Measurements from ENCODE around the gene ABTB1. TPM values are rescaled to one million over a fixed set of nuclear protein-coding genes. Genes with fewer than 3 reads are reported as not detected.

The ABTB1 gene
- polyA plus RNA-seq, 3 donors = 20.0 to 28.2 (median 21.8) TPM

- no peak for DNase-seq
These were observed 13.2 kb downstream of the ABTB1 start for GRCh38 chr3:127685708-127686511.

DNA sequence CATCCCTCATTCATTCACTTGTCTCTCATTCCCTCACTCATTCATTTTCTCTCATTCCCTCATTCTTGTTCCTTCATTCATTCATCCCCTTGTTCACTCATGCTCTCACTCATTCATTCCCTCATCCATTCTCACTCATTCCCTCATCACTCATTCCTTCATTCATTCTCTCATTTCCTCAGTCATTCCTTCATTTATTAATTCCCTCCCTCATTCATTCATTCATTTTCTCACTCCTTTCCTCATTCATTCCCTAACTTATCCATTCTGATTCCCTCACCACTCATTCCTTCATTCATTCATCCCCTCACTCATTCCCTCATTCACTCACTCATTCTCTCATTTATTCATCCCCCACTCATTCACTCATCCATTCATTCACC, 13.8 kb downstream of the ABTB1 start:
- no peak for DNase-seq

DNA sequence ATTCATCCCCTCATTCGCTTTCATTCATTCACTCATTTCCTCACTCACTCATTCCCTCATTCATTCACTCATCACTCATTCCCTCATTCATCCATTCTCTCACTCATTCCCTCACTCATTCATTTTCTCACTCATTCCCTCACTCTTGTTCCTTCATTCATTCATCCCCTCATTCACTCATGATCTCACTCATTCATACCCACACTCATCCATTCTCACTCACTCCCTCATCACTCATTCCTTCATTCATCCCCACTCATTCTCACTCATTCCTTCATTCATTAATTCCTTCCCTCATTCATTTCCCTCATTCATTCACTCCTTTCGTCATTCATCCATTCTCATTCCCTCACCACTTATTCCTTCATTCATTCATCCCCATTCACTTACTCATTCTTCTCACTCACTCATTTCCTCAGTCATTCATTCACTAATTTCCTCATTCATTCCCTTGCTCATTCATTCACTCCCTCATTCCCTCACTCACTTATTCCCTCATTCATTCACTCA, 14.5 kb downstream of the ABTB1 start:
- no peak for DNase-seq

GRCh38 chr3:127688022-127688415, 15.3 kb downstream of the ABTB1 start:
- no peak for DNase-seq

DNA sequence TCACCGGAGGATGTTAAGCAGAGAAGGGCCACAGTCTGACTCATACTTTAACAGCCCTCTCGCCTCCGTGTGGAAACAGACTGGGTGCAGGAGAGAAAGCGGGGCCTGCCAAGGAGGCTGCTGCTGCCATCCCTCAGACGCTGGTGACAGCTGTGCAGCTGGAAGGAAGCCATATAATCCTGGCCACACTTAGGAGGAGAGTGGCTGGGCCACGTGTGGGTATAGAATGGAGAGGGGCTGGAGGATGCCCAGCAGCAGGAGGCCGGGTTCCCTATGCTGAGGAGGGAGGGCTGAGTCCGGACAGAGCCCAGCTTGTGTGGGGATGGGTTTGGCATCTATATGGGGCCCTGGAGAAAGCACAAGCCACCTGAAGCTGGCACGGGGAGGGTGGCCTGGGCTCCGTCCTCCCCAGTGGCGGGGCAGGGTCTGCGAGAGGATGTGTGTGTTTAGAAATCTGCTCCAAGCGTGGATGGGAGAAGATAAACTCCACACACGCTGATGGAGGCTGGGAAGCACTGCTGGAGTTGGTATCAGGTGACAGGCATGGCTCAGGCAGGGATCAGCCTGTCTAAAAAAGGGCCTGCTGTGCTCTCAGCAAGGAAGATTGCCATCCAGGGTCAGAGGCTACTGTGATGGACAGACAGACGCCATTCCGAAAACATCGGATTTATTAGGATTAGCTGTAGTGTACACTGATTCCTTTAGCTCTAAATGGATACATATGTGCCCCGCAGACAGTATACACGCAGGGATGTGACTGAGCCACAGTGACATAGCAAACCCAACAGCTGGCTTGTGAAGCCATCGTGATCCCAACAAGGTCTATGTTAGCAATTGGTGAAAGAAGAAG, 15.9 kb downstream of the ABTB1 start:
- DNase-seq = no peak

GRCh38 chr3:127689266-127689860, 16.6 kb downstream of the ABTB1 start:
- no peak for DNase-seq

DNA sequence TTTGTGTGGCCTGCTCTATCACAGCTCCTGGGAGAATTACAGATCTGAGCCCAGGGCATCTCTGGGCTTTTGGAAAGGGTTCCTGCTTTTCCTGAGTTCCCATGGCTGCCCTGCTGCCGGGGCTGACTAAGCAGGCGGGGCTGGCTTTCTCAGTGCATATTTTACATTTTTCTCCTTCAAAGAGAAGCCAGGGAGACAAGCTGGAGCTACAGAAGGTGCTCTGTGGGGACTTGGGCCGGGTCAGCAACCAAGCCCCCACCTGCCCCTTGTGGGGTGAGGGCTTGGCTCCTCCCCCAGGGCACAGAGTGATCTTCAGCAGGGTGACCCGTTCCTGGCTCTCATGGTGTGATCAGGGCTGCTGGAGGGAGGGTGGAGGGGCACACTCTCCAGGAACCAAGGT, 17.4 kb downstream of the ABTB1 start:
- no peak for DNase-seq

DNA sequence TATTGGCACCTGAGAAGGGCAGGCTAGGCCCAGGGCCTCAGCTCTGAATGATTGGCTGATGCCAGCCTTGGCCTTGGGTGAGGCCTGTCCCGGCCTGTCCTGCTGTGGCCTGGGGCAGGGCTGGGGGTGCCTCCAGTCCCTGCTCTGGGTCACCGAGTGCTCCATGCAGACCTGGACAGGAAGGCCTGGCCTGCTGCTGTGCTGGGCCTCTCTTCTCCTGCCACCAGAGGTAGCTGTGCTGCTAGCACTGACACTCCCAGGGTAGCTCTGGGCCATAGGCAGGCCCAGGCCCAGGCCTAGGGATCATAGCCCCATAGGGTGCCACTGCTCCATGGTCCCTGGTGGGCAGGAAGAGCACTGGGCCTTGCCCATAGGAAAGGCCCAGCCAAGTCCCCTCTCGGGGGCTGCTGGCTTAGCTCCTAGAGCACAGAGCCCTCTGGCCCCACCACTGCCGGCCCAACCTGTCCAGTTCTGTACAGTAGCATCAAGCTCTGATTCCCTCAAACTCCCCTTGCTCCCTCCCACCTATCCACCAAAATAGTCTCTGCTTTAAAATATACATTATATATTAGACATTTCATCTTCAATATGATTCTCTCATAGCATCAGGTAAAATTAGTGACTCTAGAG, 18.2 kb downstream of the ABTB1 start:
- DNase-seq = no peak

DNA sequence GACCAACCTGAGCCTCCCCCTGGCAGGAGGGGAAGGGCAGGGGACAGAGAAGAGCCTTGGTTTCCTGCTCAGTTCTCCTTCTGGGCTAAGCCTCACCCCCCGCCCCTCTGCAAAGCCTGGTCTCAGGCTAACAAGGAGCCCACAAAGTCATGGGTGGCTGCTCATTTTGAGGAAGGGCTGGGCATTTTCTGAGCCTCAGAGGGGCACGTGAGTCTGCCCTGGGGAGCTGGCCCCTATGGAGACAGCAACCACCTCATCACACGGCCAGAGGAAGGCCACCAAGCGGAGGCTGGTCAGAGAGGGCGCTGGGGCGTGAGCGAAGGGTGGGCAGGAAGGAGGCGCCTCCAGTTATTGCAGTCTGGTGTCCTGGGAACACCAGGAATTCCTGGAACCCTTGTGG, 18.7 kb downstream of the ABTB1 start:
- DNase-seq = no peak

DNA sequence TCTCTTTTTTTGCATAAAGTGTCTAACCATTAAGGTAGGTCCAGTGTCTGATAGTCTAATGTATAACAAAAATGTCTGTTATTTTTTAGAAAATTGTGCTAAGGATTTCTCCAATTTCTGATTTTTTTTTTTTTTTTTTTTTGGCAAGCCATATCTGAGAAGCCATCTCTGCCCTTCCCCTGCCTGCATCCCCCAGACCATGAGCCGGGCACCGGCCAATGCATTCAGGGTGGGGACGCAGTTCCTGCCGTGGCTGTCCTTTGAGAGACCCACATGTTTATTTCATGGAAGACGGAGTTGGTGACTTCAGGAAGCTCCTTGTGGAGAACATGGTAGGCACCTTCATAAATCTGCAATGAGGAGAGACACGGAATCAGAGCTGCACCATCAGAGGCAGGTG, 19.2 kb downstream of the ABTB1 start:
- DNase-seq = no peak

- no peak for DNase-seq
These were observed 20.0 kb downstream of the ABTB1 start for GRCh38 chr3:127692501-127693335.

DNA sequence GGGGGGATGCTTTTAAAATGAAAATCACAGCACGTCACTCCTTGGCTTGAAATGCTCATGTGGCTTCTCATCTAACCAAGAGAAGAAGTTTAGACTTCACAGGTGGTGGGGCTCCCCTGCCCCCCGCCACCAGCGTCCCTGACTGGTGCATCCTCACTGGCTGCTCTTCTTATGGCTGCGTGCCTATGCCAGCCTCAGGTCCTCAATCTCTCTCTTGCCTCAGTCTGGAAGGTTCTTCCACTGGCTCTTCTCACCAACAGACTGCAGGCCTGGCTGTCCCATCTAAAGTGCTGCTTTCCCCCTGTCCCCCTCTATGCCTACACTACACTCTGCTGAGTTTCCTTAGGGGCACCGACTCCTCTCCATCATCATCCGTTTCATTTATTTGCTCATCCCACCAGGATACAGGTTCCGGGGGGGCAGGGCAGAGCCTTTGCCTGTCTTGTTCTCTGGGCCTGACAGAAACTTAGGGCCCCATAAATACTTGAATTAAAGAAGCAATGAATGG, 20.6 kb downstream of the ABTB1 start:
- no peak for DNase-seq

DNA sequence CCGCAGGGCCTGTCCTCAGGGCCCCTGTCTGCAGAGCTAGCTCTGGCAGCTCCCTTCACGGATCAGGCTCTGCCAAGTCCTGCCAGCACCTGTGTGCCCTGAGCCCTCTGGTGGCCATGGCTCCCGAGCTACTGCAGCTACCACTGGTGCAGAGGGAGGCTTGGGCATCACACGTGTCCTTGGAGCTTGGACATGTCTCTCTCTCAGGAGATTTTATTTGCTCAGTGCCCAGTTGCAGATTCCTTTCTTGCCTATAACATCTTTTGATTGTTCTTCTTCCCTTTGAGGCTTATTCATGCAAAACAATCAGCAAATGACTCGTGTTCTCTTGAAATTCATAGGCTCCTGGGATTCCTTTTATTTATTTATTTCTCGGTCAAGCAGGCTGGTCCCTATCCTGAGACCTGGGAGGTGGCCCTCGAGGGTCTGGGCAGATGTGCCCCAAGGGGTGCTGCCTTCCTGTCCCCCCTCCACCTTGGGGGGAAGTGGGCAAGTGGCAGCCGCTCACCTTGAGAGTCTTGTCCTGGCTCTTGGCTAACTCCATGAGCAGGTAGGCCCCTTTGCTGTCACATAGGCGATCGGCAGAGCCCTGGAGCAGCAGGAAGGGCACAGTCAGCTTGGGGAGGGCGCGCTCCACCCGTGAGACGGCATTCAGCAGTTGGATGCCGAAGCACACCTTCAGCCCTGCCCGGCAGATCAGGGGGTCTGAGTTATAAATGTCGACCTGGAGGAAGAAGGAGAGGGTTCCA, 21.9 kb downstream of the ABTB1 start:
- no peak for DNase-seq

- peak; percentile 65 for DNase-seq
These were observed 24.9 kb downstream of the ABTB1 start for GRCh38 chr3:127697551-127698240.

GRCh38 chr3:127698286-127698685, 25.5 kb downstream of the ABTB1 start:
- no peak for DNase-seq

DNA sequence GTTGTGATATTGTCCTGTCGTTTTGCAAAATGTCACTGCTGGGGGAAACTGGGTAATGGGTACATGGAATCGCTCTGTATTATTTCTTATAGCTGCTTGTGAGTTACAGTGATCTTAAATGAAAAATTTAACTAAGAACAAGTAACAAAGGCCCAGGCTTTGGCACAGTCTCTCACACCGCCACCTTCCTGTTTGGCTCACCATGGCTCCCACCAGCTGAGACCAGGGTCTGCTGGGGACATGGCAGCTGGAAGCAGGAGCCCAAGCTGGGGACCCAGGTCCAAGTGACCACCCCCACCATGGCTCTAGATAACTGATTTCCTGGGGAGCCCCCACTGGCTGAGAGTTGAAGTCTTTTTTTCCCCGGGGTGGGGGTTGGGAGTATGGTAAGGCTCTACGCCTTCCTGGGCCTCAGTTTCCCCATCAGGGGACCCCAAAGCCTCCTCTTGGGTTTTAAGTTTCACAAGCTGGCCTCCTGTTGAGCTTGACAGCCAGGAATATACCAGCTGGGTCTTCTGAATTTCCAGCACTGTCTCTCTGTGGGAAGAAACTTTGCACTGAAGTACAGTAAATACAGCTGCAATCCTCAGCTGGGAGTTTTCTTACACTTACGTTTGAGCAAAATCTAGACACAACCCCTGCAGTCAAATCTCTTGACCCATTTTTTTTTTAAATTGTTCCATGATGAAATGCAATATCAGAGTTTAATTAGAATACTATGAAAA, 26.1 kb downstream of the ABTB1 start:
- no peak for DNase-seq

DNA sequence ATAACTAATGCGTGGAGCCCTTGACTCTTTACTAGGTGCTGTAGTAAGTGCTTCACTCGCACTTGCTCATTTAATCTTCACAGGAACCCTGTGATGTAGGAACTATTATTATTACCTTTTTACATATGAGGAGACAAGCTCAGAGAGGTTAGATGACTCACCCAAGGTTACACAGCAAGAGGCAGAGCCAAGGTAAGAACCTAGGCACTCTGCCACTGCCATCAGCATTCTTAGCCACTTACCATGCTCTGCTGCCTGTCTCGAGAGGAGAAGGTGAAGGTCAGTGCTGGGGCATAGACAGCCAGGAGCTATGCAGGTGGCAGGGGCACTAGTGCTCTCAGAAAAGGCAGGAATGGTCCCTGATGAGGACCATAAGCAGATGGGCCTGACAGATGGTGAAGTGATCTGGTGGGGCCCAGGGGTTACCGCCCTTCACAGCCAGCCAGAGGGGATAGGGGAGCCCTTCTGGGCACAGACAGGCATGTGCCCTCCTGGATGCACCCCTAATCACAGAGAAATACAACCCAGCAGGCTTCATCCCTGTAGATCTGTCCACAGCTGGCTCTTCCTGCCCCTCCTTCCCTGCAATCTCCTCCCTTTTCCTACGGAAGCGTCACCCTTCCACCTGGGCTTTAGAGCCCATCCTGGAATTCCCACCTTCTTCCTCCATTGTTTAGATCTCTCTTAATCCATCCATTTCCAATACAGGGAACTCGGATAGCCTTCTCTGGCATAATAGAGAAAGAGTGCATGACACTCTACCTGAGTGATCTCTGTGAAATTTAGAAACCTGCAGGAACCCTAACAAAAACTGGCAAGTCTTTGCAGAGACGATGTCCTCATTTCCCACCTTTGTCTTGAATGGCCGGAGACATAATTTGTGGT, 26.9 kb downstream of the ABTB1 start:
- DNase-seq = no peak

DNA sequence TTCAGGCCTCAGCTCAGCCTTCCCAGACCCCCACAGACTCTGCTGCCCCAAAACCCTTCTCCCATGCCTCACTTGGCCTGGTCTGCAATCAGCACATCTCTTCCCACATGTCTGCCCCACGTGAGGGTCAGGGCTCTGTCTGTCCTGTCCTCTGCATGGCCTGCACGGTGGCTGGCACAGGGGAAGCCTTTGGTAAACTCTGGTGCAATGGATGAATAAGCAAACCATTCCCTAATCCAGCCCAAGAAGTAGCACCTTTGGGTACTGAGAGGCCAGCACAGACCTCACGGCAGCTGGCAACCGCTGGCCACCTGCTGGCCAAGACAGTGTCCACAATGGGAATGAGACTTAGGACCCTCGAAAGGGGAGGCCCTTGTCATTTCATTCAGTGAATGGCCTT, 27.7 kb downstream of the ABTB1 start:
- DNase-seq = no peak

Measured in renal pelvis (tissue), 4 donors.